ENCODE measurements around the gene RMI1.

The RMI1 gene

GRCh38 chr9:83980395-83981125, at the start of gene RMI1 (continued):
- TF ChIP-seq ZFP69B (tag by site-specific recombination; IDR thresholded peaks at IDR 0.05) (0 out of 2 replicates have a peak, but pooled peaks have one; percentile 23), ZSCAN16 (tag by site-specific recombination; IDR thresholded peaks at IDR 0.05) (no peak), ZIC2 (tag by site-specific recombination; IDR thresholded peaks at IDR 0.05) (no peak; the same call in 1 of the 2 replicates), MEIS1 (CRISPR knock-in tag; IDR thresholded peaks at IDR 0.05; ENCODE audit: borderline replicate concordance) (no peak), ZNF341 (tag by site-specific recombination; IDR thresholded peaks at IDR 0.05; ENCODE audit: low read depth) (peak; percentile 57; the same call in 1 of the 2 replicates), ZNF555 (tag by site-specific recombination; conservative IDR thresholded peaks at IDR 0.05) (no peak), ZNF664 (tag by site-specific recombination; IDR thresholded peaks at IDR 0.05) (no peak), HOXD13 (CRISPR knock-in tag; IDR thresholded peaks at IDR 0.05; ENCODE audit: borderline replicate concordance) (no peak), ZNF600 (tag by site-specific recombination; IDR thresholded peaks at IDR 0.05) (peak; percentile 60), SP7 (tag by site-specific recombination; IDR thresholded peaks at IDR 0.05) (no peak; the same call in 1 of the 2 replicates), ZNF366 (tag by site-specific recombination; conservative IDR thresholded peaks at IDR 0.05) (peak; percentile 85), ZNF529 (tag by site-specific recombination; IDR thresholded peaks at IDR 0.05; ENCODE audit: insufficient replicate concordance) (no peak), ZNF837 (tag by site-specific recombination; IDR thresholded peaks at IDR 0.05) (no peak), ZBTB26 (tag by site-specific recombination; optimal IDR thresholded peaks at IDR 0.05) (peak; percentile 97), ZNF624 (tag by site-specific recombination; IDR thresholded peaks at IDR 0.05) (no peak), ZNF121 (tag by site-specific recombination; IDR thresholded peaks at IDR 0.05) (no peak), YY1 (tag by site-specific recombination; IDR thresholded peaks at IDR 0.05) (peak; percentile 75), BCL11A (tag by site-specific recombination; IDR thresholded peaks at IDR 0.05; ENCODE audit: low read depth) (no peak), ZNF704 (tag by site-specific recombination; IDR thresholded peaks at IDR 0.05) (no peak), ZNF16 (tag by site-specific recombination; IDR thresholded peaks at IDR 0.05; ENCODE audit: low read depth) (no peak), ZNF148 (tag by site-specific recombination; IDR thresholded peaks at IDR 0.05; ENCODE audit: borderline replicate concordance) (no peak), HOXC10 (CRISPR knock-in tag; IDR thresholded peaks at IDR 0.05) (no peak; the same call in 1 of the 2 replicates), ZNF394 (tag by site-specific recombination; IDR thresholded peaks at IDR 0.05; ENCODE audit: borderline replicate concordance) (peak; percentile 38; the same call in 1 of the 2 replicates), SALL2 (tag by site-specific recombination; IDR thresholded peaks at IDR 0.05; ENCODE audit: borderline replicate concordance) (no peak)
- TF ChIP-seq, protein P1, sequence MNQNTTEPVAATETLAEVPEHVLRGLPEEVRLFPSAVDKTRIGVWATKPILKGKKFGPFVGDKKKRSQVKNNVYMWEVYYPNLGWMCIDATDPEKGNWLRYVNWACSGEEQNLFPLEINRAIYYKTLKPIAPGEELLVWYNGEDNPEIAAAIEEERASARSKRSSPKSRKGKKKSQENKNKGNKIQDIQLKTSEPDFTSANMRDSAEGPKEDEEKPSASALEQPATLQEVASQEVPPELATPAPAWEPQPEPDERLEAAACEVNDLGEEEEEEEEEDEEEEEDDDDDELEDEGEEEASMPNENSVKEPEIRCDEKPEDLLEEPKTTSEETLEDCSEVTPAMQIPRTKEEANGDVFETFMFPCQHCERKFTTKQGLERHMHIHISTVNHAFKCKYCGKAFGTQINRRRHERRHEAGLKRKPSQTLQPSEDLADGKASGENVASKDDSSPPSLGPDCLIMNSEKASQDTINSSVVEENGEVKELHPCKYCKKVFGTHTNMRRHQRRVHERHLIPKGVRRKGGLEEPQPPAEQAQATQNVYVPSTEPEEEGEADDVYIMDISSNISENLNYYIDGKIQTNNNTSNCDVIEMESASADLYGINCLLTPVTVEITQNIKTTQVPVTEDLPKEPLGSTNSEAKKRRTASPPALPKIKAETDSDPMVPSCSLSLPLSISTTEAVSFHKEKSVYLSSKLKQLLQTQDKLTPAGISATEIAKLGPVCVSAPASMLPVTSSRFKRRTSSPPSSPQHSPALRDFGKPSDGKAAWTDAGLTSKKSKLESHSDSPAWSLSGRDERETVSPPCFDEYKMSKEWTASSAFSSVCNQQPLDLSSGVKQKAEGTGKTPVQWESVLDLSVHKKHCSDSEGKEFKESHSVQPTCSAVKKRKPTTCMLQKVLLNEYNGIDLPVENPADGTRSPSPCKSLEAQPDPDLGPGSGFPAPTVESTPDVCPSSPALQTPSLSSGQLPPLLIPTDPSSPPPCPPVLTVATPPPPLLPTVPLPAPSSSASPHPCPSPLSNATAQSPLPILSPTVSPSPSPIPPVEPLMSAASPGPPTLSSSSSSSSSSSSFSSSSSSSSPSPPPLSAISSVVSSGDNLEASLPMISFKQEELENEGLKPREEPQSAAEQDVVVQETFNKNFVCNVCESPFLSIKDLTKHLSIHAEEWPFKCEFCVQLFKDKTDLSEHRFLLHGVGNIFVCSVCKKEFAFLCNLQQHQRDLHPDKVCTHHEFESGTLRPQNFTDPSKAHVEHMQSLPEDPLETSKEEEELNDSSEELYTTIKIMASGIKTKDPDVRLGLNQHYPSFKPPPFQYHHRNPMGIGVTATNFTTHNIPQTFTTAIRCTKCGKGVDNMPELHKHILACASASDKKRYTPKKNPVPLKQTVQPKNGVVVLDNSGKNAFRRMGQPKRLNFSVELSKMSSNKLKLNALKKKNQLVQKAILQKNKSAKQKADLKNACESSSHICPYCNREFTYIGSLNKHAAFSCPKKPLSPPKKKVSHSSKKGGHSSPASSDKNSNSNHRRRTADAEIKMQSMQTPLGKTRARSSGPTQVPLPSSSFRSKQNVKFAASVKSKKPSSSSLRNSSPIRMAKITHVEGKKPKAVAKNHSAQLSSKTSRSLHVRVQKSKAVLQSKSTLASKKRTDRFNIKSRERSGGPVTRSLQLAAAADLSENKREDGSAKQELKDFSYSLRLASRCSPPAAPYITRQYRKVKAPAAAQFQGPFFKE (tag by site-specific recombination; IDR thresholded peaks at IDR 0.05; ENCODE audit: borderline replicate concordance): no peak

Data from HEK293 (cell line).